Measurements from ENCODE around the gene NUDT9. TPM values are rescaled to one million over a fixed set of nuclear protein-coding genes. Genes with fewer than 3 reads are reported as not detected.
"Not testable (repeated sequence)": the region's sequence is repeated elsewhere in the genome, so short reads cannot be mapped to it uniquely, and the experiment has no call there.

NUDT9 gene
- total and polyA plus RNA-seq, 11 donors = 17.1 to 56.6 (median 26.4) TPM

DNA sequence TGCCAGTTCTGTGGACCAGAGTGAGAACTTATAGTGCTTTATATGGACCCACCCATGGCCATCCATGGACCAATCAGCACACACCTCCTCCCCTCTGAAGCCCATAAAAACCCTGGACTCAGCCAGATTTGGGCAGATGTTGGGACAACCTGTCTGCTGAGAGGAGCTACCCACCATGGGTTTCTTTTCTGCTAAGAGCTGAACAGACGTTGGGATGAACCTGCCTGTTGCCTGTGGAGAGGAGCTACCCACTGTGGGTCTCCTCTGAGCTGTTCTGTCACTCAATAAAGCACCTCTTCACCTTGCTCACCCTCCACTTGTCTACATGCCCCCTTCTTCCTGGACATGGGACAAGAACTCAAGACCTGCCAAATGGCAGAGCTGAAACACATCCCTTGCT lies 22.4 kb upstream of the NUDT9 start:
- ATAC-seq (peak in 1 of 4 donors; percentile 18), DNase-seq (no peak)
- H3K27me3 ChIP-seq = no peaks in the 10 kb centered on the region
- 44 to 82% (median 73%) methylated on average over 1 of the region's 1 CpG for WGBS, 4 donors
- H3K9me3 ChIP-seq = no peaks in the 10 kb centered on the region
- no peak overlapping the region for H3K4me3 ChIP-seq
- no peaks in the 10 kb centered on the region for H3K36me3 ChIP-seq
- H3K27ac ChIP-seq = no peak overlapping the region
- no peaks in the 10 kb centered on the region for H3K4me1 ChIP-seq
- intact Hi-C loops (cut with DNase I) = no loop called here
- TF ChIP-seq CTCF (IDR thresholded peaks at IDR 0.05) = no peak
- TF ChIP-seq POLR2A (IDR thresholded peaks at IDR 0.05) = no peak

DNA sequence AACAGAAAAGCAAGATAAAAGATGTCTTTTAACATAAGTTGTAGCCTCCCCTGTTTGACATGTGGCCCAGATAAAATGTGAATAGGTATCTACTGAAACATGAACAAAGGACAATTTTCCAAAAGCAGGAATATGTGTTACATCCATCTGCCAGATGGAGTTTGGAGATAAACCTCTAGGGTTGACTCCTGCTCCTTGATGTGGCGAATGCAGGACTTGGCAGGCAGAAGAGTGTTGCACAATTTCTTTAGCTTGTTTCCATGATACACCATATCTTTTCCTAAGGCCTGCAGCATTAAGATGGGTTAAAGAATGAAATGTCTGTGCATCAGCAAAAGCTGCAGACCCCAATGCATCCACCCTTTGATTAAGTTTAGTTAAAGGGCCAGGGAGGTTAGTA lies 18.6 kb upstream of the NUDT9 start:
- H3K27ac ChIP-seq; DNase-seq; H3K27me3 ChIP-seq; ATAC-seq; intact Hi-C loops (cut with DNase I); H3K36me3 ChIP-seq; H3K4me3 ChIP-seq; H3K4me1 ChIP-seq; H3K9me3 ChIP-seq: not testable (repeated sequence)
- WGBS, 4 donors = 67 to 83% (median 68%) methylated on average over 1 of the region's 1 CpG

DNA sequence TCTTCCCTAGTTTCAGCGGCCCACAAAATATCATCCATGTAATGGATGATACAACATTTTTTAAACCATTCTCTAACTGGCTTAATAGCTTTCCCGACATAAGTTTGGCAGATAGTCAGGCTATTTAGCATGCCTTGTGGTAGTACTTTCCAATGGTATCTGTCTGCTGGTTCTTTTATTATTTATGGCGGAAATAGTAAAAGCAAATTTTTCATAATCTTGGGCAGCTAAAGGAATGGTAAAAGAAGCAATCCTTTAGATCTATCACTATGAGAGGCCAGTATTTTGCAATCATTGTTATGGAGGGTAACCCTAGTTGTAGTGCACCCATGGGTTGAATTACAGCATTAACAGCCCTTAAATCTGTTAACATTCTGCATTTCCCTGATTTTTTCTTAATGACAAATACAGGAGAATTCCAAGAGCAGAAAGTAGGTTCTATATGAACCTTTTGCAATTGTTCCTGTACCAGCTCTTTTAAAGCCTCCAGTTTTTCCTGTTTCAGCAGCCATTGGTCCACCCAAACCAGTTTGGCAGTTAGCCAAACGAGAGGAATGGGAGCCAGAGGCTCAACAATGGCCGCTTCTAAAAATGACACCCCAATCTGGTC lies 17.1 kb upstream of the NUDT9 start:
- WGBS, 4 donors = 58 to 79% (median 71%) methylated on average over 5 of the region's 5 CpGs
- intact Hi-C loops (cut with DNase I) = no loop called here
- DNase-seq (no peak), ATAC-seq (no peak)
- no peak for TF ChIP-seq CTCF (IDR thresholded peaks at IDR 0.05)
- TF ChIP-seq POLR2A (IDR thresholded peaks at IDR 0.05) = no peak
- no peaks in the 10 kb centered on the region for H3K9me3 ChIP-seq
- H3K4me1 ChIP-seq = peaks cover 0 to 7% (median 0%) of the 10 kb centered on the region in 12 donors
- H3K27me3 ChIP-seq = no peaks in the 10 kb centered on the region
- H3K27ac ChIP-seq = no peak overlapping the region
- no peaks in the 10 kb centered on the region for H3K36me3 ChIP-seq
- H3K4me3 ChIP-seq = no peak overlapping the region

- Histone ChIP-seq H3K27ac (no peak overlapping the region), H3K4me3 (peak overlapping the region in 1 of 12 donors; percentile 25), H3K36me3 (no peaks in the 10 kb centered on the region), H3K9me3 (no peaks in the 10 kb centered on the region), H3K4me1 (peaks cover 0 to 7% (median 0%) of the 10 kb centered on the region in 12 donors), H3K27me3 (no peaks in the 10 kb centered on the region)
- intact Hi-C loops (cut with DNase I) = no loop called here
- no peak for TF ChIP-seq CTCF (IDR thresholded peaks at IDR 0.05)
- TF ChIP-seq POLR2A (IDR thresholded peaks at IDR 0.05) = no peak
- DNase-seq (no peak), ATAC-seq (no peak)
- WGBS, 4 donors = 63 to 74% (median 70%) methylated on average over 6 of the region's 6 CpGs
Measured at GRCh38 chr4:87406462-87406861, 15.9 kb upstream of the NUDT9 start.

GRCh38 chr4:87406902-87407301 lies 15.5 kb upstream of the NUDT9 start:
- intact Hi-C loops (cut with DNase I); H3K9me3 ChIP-seq; H3K27ac ChIP-seq; H3K27me3 ChIP-seq; DNase-seq; H3K36me3 ChIP-seq; H3K4me1 ChIP-seq; ATAC-seq: not testable (repeated sequence)
- WGBS, 4 donors = 83 to 90% (median 85%) methylated on average over 4 of the region's 4 CpGs
- peak overlapping the region in 1 of 12 donors; percentile 25 for H3K4me3 ChIP-seq

All from heart left ventricle (tissue), 16 donors.